Measurements from ENCODE around the gene SERPINH1. TPM values are rescaled to one million over a fixed set of nuclear protein-coding genes. Genes with fewer than 3 reads are reported as not detected.

Gene SERPINH1
- total and polyA plus RNA-seq, 2 of the 13 experiments (the other 11 are each of a cell fraction or from before 2014, with no cell fraction given) = 83.6 to 83.8 TPM

DNA sequence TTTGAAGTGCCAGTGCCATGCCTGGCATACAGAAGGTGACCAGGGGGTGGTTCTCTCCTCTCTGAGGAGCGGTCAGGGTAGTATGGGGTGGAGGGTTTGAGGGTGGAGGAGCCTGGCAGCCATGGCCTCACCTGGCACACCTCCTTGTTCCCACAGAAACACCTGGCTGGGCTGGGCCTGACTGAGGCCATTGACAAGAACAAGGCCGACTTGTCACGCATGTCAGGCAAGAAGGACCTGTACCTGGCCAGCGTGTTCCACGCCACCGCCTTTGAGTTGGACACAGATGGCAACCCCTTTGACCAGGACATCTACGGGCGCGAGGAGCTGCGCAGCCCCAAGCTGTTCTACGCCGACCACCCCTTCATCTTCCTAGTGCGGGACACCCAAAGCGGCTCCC, 9.6 kb downstream of the SERPINH1 start:
- in situ Hi-C loops (cut with HindIII; ENCODE audit: extremely low pct_ligation_motif_present, low pct_unique_long_range_greater_than_20kb) = no loop called here
- H2AFZ ChIP-seq (ENCODE audit: low read length) = no peak overlapping the region

DNA sequence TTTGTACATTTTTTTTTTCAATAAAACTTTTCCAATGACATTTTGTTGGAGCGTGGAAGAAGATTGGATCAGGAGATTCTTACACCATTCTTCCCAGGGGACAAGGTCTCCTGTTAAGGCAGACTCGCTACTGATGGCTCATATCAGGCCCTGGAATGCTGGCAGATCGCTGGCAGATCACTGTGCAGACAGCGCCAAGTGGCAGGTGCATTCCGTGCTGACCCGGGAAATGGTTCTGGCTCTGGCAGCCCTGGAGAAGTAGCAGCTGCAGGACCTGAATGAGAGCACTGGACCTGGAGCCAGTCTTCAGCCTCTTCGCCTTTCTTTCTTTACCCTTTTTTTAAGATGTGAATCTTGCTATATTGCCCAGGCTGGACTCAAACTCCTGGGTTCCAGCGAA, 10.7 kb downstream of the SERPINH1 start:
- no peak for DNase-seq (ENCODE audit: low spot score)
- Histone ChIP-seq H3K4me3 (replicated peaks in 1 of 3; ENCODE audit: insufficient read depth in 1 of 3, low read depth in 2 of 3, low read length in 3 of 3) (no peak overlapping the region), H3K79me2 (ENCODE audit: insufficient read depth, low read length) (peaks cover under 1% of the 10 kb centered on the region), H3K9ac (ENCODE audit: insufficient read depth, low read depth, low read length) (no peak overlapping the region), H3K36me3 (replicated peaks in 1 of 2; ENCODE audit: control insufficient read depth in 1 of 2, insufficient read depth in 2 of 2, low read length in 2 of 2) (peaks cover 13 to 44% of the 10 kb centered on the region in 2 experiments), H2AFZ (ENCODE audit: low read length) (no peak overlapping the region), H4K20me1 (ENCODE audit: insufficient read depth, low read length) (no peaks in the 10 kb centered on the region), H3K9me3 (ENCODE audit: low read length) (no peaks in the 10 kb centered on the region), H3K4me1 (ENCODE audit: insufficient read depth, low read length) (peaks cover 7% of the 10 kb centered on the region; the same call in 1 of the 2 replicates), H3K27ac (ENCODE audit: extremely low read length, insufficient read depth, low read length) (no peak overlapping the region), H3K27me3 (ENCODE audit: control insufficient read depth in 1 of 2, insufficient read depth in 2 of 2, low read length in 2 of 2) (no peaks in the 10 kb centered on the region), H3K4me2 (ENCODE audit: low read depth, low read length) (no peak overlapping the region)
- CTCF ChIA-PET (ENCODE audit: low intra/inter-chr PET ratio, low total read pairs) = no interaction called here
- in situ Hi-C loops (cut with HindIII; ENCODE audit: extremely low pct_ligation_motif_present, low pct_unique_long_range_greater_than_20kb) = no loop called here
- intact Hi-C loops (cut with micrococcal nuclease; ENCODE audit: unreplicated experiment) = no loop called here
- WGBS (ENCODE audit: low lambda C conversion rate) = 84% methylated on average over 7 of the region's 8 CpGs
- BruUV-seq (replicated peaks) = no TSS peak
- POLR2A ChIA-PET = interaction anchor here (2.5 kb wide), 1 partner anchor 10 kb away, joined by 7 read pairs; the partner anchor contains the start of gene SERPINH1
- no peak for ATAC-seq
- no peak for FAIRE-seq
- no peak for TF ChIP-seq RBAK (CRISPR knock-in tag; IDR thresholded peaks at IDR 0.05)
- 0 out of 2 replicates have a peak, but pooled peaks have one; percentile 12 for TF ChIP-seq ZNF121 (CRISPR knock-in tag; IDR thresholded peaks at IDR 0.05)

More for the DNA sequence above, 9.6 kb downstream of the SERPINH1 start:
- no peaks in the 10 kb centered on the region for H4K20me1 ChIP-seq (ENCODE audit: insufficient read depth, low read length)
- peaks cover 18 to 47% of the 10 kb centered on the region in 2 experiments for H3K36me3 ChIP-seq (replicated peaks in 1 of 2; ENCODE audit: control insufficient read depth in 1 of 2, insufficient read depth in 2 of 2, low read length in 2 of 2)
- 93% methylated on average over 9 of the region's 14 CpGs for WGBS (ENCODE audit: low lambda C conversion rate)
- ChIA-PET POLR2A (interaction anchor here (1.4 kb wide), 1 partner anchor 10 kb away, joined by 4 read pairs; the partner anchor contains the start of gene SERPINH1), CTCF (ENCODE audit: low intra/inter-chr PET ratio, low total read pairs) (no interaction called here)
- ATAC-seq (no peak), FAIRE-seq (no peak), DNase-seq (ENCODE audit: low spot score) (no peak)
- H3K9me3 ChIP-seq (ENCODE audit: low read length) = no peaks in the 10 kb centered on the region
- TF ChIP-seq ZNF841 (CRISPR knock-in tag; IDR thresholded peaks at IDR 0.05; ENCODE audit: borderline replicate concordance) (no peak), CEBPB (IDR thresholded peaks at IDR 0.05; ENCODE audit: borderline replicate concordance, low read depth, low read length) (no peak)
- TF ChIP-seq, protein P1, sequence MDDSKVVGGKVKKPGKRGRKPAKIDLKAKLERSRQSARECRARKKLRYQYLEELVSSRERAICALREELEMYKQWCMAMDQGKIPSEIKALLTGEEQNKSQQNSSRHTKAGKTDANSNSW (CRISPR knock-in tag; IDR thresholded peaks at IDR 0.05; ENCODE audit: borderline replicate concordance) = no peak
- no peak overlapping the region for H3K4me2 ChIP-seq (ENCODE audit: low read depth, low read length)
- H3K4me1 ChIP-seq (ENCODE audit: insufficient read depth, low read length) = peaks cover 3% of the 10 kb centered on the region; the same call in 1 of the 2 replicates
- H3K9ac ChIP-seq (ENCODE audit: insufficient read depth, low read depth, low read length) = no peak overlapping the region
- no peaks in the 10 kb centered on the region for H3K27me3 ChIP-seq (ENCODE audit: control insufficient read depth in 1 of 2, insufficient read depth in 2 of 2, low read length in 2 of 2)
- no peak overlapping the region for H3K4me3 ChIP-seq (replicated peaks in 1 of 3; ENCODE audit: insufficient read depth in 1 of 3, low read depth in 2 of 3, low read length in 3 of 3)
- peaks cover 3% of the 10 kb centered on the region for H3K79me2 ChIP-seq (ENCODE audit: insufficient read depth, low read length)
- no peak overlapping the region for H3K27ac ChIP-seq (ENCODE audit: extremely low read length, insufficient read depth, low read length)
- intact Hi-C loops (cut with micrococcal nuclease; ENCODE audit: unreplicated experiment) = no loop called here
- BruUV-seq (replicated peaks) = no TSS peak

All from HepG2 (cell line).